Stimulated activated CD8-positive, alpha-beta memory T cell treated with anti-CD3 and anti-CD28 coated beads, Interleukin-7, amount 100 ng/mL, for 1 hour (primary cell): Measurements from ENCODE around the gene DRC1.
"Not testable (repeated sequence)": the region's sequence is repeated elsewhere in the genome, so short reads cannot be mapped to it uniquely, and the experiment has no call there.

ENCODE experiments used
- DNase-seq, 2 donors: peaks; one replicate each; pipeline ENCODE4 v3.0.0-alpha.2; 2020; ENCODE audit warnings: low read depth in 2 of 2

DRC1 gene

GRCh38 chr2:26463244-26464192, 61.8 kb downstream of the DRC1 start:
- no peak for DNase-seq

DNA sequence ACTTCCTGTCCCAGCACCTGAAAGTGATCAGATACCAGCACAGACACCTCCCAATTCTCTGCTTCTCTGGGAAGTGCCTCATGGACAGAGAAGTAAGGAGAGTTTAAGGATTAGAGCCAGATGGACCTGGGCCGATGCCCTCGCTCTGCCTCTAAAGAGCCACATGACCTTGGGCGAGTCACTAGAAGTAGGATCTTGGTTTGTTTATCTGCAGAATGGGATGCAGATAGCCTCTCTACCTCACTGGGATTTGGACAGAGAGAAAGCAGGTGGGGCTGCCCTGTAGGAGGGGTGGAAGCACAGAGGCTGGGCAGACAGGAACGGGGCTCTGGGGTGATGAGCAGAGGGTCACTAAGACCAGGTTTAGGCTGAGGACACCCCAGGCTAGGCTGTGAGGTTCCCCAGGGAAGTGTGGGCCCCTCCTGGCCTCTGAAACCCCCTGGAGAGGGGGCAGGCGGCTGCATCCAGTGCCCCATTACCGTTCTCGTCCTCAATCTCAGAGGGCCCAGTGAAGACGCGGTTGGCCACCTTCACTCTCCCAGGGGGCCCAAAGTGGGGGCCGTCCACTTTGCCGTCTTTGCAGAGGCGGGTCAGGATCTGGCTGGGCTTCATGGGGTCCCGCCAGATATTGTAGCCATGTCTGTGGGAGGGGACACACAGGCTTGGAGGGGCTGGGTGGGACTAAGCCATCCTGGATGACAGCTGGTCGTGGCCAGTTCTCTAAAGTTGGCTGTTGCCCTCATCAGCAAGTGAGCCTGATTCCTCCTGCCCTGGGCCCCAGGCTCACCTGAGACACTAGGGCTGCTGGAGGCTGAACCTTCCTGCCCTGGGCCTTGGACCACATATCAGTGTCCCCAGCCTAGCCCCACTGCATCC, 62.9 kb downstream of the DRC1 start:
- DNase-seq, result no peak

GRCh38 chr2:26465266-26465925, 63.7 kb downstream of the DRC1 start:
- no peak for DNase-seq

DNA sequence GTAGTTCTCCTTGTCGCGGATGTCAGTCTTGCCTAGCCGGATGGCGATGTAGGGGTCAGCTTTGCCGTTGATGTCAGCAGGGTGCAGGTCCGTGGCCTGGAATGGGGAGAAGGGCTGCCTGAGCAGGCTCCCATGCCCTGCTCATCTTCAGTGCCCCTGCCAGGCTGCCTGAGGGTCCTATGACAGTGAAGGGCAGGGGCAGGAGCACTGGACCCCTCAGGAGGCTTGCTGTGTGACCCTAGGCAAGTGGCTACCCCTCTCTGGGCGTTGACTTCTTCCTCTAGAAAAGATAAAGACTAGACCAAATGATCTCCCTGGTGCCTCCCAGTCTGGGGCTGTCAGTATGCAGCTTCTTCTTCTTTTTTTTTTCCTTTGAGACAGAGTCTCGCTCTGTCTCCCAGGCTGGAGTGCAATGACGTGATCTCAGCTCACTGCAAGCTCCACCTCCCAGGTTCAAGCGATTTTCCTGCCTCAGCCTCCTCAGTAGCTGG, 64.3 kb downstream of the DRC1 start:
- DNase-seq, result no peak

GRCh38 chr2:26466662-26467310, 65.1 kb downstream of the DRC1 start:
- DNase-seq, result no peak

DNA sequence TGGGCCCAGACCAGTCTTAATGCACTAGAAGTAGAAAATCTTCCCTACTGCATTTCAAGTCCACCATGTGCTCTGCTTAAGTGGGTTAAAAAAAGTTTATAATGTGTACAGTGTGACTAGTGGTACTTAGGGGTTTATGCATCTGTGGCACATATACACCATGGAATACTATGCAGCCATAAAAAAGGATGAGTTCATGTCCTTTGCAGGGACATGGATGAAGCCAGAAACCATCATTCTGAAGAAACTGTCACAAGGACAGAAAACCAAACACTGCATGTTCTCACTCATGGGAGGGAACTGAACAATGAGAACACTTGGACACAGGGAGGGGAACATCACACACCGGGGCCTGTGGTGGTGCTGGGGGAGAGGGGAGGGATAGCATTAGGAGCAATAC, 66.8 kb downstream of the DRC1 start:
- DNase-seq, result not testable (repeated sequence)

DNA sequence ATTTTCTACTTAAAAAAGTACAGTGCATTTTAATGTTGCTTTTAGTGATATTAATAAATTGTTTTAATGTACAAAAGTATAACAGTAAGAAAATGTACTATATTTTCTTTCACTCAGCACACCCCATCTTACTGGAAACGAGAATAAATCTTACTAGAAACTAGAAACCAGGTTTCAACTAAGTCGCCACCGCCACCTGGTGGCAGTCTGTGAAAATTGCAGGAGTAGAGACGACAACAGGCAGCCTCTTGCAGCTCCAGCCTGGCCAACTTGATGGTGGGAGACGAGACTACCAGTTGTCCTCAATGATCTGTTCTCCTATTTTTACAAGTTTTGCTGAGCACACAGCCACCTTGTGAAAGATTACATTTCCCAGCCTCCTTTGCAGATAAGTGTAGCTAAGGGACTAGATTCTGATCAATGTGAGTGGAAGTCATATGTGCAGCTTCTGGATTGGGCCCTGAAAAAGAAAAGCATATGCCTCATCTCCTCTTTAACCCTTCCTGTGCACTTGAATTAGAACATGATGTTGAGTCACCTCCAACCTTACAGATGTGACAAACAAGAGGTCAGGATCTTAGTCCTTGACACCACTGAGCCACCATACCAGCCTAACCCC, 67.5 kb downstream of the DRC1 start:
- DNase-seq, result peak in 1 of 2 donors; percentile 7

DNA sequence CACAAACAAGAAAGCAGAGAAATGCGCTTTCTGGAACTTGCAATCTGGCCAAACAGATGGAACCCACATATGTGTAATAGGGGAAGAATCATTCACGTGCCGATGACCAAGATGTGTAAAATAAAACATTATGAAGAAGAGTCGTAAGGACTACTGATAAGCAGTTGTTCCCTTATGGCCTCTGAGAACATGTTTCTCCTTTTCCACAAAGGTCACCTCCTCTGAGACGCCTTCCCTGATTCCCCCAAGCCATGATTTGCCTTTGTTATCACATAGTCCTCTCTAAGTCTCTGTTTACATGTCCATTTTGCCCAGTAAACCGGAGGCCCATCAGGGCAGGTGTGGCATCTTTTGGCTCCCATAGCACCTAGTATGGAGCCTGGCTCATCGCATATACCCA, 68.2 kb downstream of the DRC1 start:
- no peak for DNase-seq

DNA sequence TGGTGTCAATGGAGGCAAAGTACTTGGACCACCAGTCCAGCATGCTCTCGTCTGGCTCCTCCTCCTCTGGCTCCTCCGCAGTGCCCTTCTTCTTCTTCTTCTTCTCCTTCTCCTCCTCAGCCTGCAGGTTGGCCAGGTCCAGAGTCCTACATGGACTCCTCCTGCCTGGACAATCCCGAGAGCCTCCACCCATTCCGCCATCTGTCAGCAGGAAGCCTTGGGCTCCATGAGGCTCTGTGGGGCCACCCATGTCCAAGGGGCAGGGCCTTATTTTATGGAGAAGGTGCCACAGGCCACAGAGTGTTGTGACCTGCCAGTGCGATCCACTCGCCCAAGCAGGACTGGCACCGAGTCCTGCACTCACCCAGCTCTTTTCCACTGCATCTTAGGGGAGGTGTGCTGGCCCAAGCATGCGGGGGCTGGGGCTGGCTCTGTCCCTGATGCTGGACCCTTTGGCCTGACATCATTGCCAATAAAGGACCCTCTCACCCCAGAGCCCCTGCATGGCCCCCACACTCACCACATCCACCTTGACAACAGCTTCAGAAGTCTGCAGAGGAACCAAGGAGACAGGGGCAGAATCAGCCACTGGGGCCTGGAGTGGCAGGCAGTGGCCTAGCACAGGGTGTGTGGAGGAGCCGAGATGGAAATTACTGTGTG, 69.0 kb downstream of the DRC1 start:
- DNase-seq, result no peak

- no peak for DNase-seq
Observed at GRCh38 chr2:26471289-26471688, 69.6 kb downstream of the DRC1 start.

DNA sequence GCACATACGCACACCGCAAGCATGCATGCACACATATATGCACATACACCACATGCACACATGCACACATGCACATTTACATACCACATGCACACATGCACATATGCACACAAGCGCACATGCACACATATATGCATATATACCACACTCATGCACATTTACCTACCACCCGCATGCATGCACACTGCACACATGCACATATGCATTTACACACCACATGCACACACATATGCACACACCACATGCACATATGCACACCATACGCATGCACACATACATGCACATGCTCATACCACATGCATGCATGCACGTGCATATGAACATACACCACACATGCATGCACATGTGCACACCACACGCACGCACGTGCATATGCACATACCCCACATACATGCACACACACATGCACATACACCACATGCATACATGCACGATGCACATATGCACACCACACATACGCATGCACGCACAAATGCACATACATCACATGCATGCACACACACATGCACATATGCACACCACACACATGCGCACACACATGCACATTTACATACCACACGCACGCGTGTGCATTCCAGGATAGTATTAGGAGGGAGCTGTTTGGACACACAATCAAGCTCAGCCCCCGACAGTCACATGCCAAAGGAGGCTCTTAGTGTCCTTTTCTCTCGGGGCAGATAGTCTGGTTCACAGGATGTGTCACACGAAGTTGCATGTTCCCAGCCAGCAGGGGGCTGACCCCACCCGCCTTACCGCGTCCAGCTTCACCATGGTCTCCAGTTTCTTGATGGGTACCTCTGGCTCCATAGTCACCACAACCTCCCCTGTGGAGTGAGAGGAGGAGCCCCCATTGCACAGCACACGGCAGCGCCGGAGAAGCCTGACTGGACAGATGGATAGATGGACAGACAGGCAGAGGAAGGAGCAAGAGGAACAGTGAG, 70.3 kb downstream of the DRC1 start:
- no peak for DNase-seq

GRCh38 chr2:26472821-26473655, 71.3 kb downstream of the DRC1 start:
- no peak for DNase-seq

GRCh38 chr2:26473796-26474195, 72.1 kb downstream of the DRC1 start:
- no peak for DNase-seq

DNA sequence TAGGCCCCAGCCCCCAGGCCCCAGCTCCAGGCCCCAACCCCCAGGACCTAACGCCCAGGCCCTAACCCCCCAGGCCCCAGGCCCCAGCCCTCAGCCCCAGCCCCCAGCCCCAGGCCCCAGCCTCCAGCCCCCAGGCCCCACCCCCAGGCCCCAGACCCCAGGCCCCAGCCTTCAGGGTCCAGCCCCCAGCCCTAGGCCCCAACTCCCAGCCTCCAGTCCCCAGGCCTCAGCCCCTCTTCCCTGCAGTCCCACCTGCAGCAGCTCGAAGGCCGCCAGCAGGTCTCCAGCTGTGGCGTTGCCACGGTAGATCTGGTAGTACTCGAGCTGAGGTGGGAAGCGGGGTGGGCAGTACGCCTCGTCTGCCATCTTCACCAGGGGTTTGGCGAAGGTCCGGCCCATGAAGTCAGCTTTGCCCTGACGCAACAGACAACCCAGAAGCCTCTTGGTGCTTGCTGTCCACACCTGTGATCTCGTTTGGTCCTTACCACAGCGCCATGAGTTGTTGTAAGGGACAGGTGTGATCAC, 72.6 kb downstream of the DRC1 start:
- DNase-seq, result no peak

DNA sequence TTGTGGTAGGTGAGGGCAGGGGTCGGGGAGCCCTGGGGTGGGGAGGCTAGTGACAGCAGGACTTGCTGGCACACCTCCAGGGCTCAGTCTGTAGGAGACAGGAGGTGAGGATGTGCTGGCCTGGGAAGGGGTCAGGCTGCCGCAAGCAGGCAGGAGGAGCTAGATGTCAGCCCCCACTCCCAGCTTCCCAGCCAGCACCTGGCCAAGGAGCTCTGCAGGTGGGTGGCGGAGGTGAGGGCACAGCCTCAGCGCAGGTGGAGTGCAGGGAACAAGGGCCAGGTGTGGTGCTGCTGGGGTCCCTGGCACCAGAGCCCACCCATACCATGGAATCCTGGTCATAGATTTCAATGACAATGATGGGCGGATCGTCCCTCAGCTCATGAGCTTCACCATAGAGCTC, 73.3 kb downstream of the DRC1 start:
- DNase-seq, result no peak

DNA sequence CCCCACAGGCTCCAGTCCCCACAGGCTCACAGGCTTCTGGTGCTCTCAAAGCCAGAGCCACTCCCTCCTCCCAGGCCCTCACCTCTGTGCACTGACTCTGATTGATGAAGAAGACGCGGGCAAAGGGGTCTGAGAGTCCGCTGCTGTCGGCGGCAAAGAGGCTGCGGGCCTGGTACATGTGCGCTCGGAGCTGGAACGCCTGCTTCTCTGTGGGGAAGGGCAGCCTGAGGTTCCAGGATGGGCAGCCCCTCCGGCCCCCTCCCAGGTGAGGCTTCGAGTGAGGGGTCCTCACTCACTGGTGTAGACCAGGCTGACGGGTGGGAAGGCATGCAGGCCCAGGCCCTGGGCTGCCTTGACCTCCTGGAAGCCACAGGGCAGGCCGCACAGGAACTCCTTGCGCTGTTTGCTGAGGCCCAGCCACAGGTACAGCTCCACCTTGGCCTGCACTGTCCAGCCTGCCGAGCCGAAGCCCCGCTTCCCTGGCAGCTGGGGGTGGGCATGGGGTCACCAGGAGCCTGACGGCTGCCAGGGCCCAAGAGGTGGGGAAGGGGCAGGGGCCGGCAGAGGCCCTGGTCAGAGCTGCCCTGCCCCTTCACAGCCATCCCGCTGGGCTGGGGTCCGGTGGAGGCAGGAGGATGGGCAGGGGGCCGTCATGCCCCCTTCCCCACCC, 74.2 kb downstream of the DRC1 start:
- no peak for DNase-seq

GRCh38 chr2:26477126-26477910, 75.6 kb downstream of the DRC1 start:
- no peak for DNase-seq
